WTC11 (cell line): ENCODE results near the gene FGD2. TPM values are rescaled to one million over a fixed set of nuclear protein-coding genes. Genes with fewer than 3 reads are reported as not detected.
A peak's percentile ranks its signal among the peaks of the same experiment; 100 is the strongest.

Experiments used
- ATAC-seq: fragments of 200-7000 bp; cut with Tn5 transposase; 2 replicates; pipeline ENCODE4 v1.10.0; 2021; ENCODE audit warnings: mild to moderate bottlenecking, moderate library complexity
- Bru-seq: library from RNA; stranded (reverse); fragments of 400-500 nt; gene quantifications from one replicate; lab custom pipeline; 2021; lab: Mats Ljungman, UMichigan
- CTCF ChIA-PET: fragments of 300-600 bp; sonication (Branson Sonifier 250); formaldehyde crosslinking; loops from one replicate; lab custom pipeline; 2021; ENCODE audit warnings: antibody characterized with exemption; lab: Charles Lee
- POLR2A ChIA-PET: fragments of 350-600 bp; sonication (Branson Sonifier 250); formaldehyde crosslinking; loops from one replicate; lab custom pipeline; 2021; ENCODE audit warnings: antibody characterized with exemption; lab: Charles Lee
- DNase-seq: peaks from one replicate; pipeline ENCODE4 v3.0.0; 2021; ENCODE audit warnings: low spot score
- H3K27ac Mint-ChIP-seq: 2 replicates; pipeline ENCODE4 v1.8.0; 2021; ENCODE audit warnings: mixed read lengths
- H3K27me3 Mint-ChIP-seq: 2 replicates; pipeline ENCODE4 v1.8.0; 2021; ENCODE audit warnings: low read depth, mild to moderate bottlenecking, moderate library complexity, mixed read lengths
- H3K36me3 Mint-ChIP-seq: 2 replicates; pipeline ENCODE4 v1.8.0; 2021; ENCODE audit warnings: mixed read lengths
- H3K4me1 Mint-ChIP-seq: 2 replicates; pipeline ENCODE4 v1.8.0; 2022; ENCODE audit warnings: mixed read lengths
- H3K4me3 Mint-ChIP-seq: 2 replicates; pipeline ENCODE4 v1.8.0; 2021; ENCODE audit warnings: mild to moderate bottlenecking, moderate library complexity, mixed read lengths
- H3K9me3 Mint-ChIP-seq: 2 replicates; pipeline ENCODE4 v1.8.0; 2021; ENCODE audit warnings: mixed read lengths
- CREM ChIP-seq: sonication (generic); formaldehyde crosslinking; IDR thresholded peaks from 2 replicates; pipeline ENCODE4 v1.8.1; 2022; ENCODE audit warnings: mild to moderate bottlenecking, missing genetic modification reagents, moderate library complexity
- ELF4 ChIP-seq: sonication (generic); formaldehyde crosslinking; IDR thresholded peaks from 2 replicates; pipeline ENCODE4 v1.8.1; 2022; ENCODE audit warnings: low read depth, mild to moderate bottlenecking, moderate library complexity, missing genetic modification reagents
- EMX1 ChIP-seq: fragments of 250-450 bp; sonication (Bioruptor Pico); IDR thresholded peaks from 2 replicates; pipeline ENCODE4 v1.8.0; 2021; ENCODE audit warnings: mild to moderate bottlenecking
- NFATC4 ChIP-seq: fragments of 250-450 bp; sonication (Bioruptor Pico); IDR thresholded peaks from 2 replicates; pipeline ENCODE4 v1.9.0; 2021; ENCODE audit warnings: mild to moderate bottlenecking
- SMAD3 ChIP-seq: sonication (generic); formaldehyde crosslinking; IDR thresholded peaks from 2 replicates; pipeline ENCODE4 v1.8.0; 2022; ENCODE audit warnings: missing genetic modification reagents, mild to moderate bottlenecking, borderline replicate concordance
- SP1 ChIP-seq: sonication (generic); formaldehyde crosslinking; conservative IDR thresholded peaks from 2 replicates; pipeline ENCODE4 v1.8.1; 2022; ENCODE audit warnings: missing genetic modification reagents
- TCF7 ChIP-seq: sonication (generic); formaldehyde crosslinking; IDR thresholded peaks from 2 replicates; pipeline ENCODE4 v1.8.0; 2022; ENCODE audit warnings: mild to moderate bottlenecking, low read depth, missing genetic modification reagents, moderate library complexity
- ZNF396 ChIP-seq: fragments of 250-450 bp; sonication (Bioruptor Pico); IDR thresholded peaks from 2 replicates; pipeline ENCODE4 v1.8.0; 2021; ENCODE audit warnings: mild to moderate bottlenecking, moderate library complexity, borderline replicate concordance
- ZNF671 ChIP-seq: fragments of 250-450 bp; sonication (Bioruptor Pico); IDR thresholded peaks from 2 replicates; pipeline ENCODE4 v1.8.0; 2021; ENCODE audit warnings: mild to moderate bottlenecking
- long read RNA-seq, 3 experiments: library from RNA in 1 of 3; library from capped mRNA in 1 of 3; library from polyadenylated mRNA in 1 of 3; unstranded in 2 of 3; stranded (forward) in 1 of 3; transcript quantifications; one replicate each; pipeline ENCODE4 v2.0.0, GENCODE V29; 2021
- total RNA-seq: library from RNA; stranded (reverse); gene quantifications from 3 replicates; pipeline ENCODE4 v1.2.3, GENCODE V29; 2021
- TF ChIP-seq, protein P1 (sequence below): sonication (generic); formaldehyde crosslinking; IDR thresholded peaks from 2 replicates; pipeline ENCODE4 v1.8.1; 2023; ENCODE audit warnings: mild to moderate bottlenecking, missing genetic modification reagents, borderline replicate concordance
- TF ChIP-seq, protein P2 (sequence below): fragments of 250-450 bp; sonication (Bioruptor Pico); IDR thresholded peaks from 2 replicates; pipeline ENCODE4 v1.9.0; 2021; ENCODE audit warnings: mild to moderate bottlenecking
- TF ChIP-seq, protein P3 (sequence below): sonication (generic); formaldehyde crosslinking; IDR thresholded peaks from 2 replicates; pipeline ENCODE4 v1.8.0; 2022; ENCODE audit warnings: mild to moderate bottlenecking, missing genetic modification reagents
- TF ChIP-seq, protein P4 (sequence below): sonication (generic); formaldehyde crosslinking; IDR thresholded peaks from 2 replicates; pipeline ENCODE4 v1.8.1; 2022; ENCODE audit warnings: low read depth, missing genetic modification reagents, borderline replicate concordance

FGD2 gene, protein sequence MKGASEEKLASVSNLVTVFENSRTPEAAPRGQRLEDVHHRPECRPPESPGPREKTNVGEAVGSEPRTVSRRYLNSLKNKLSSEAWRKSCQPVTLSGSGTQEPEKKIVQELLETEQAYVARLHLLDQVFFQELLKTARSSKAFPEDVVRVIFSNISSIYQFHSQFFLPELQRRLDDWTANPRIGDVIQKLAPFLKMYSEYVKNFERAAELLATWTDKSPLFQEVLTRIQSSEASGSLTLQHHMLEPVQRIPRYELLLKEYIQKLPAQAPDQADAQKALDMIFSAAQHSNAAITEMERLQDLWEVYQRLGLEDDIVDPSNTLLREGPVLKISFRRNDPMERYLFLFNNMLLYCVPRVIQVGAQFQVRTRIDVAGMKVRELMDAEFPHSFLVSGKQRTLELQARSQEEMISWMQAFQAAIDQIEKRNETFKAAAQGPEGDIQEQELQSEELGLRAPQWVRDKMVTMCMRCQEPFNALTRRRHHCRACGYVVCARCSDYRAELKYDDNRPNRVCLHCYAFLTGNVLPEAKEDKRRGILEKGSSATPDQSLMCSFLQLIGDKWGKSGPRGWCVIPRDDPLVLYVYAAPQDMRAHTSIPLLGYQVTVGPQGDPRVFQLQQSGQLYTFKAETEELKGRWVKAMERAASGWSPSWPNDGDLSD
- total RNA-seq (0.31 to 0.78 TPM (median 0.44 TPM) in 3 replicates), Bru-seq, nascent RNA (percentile 6 among the genes with signal in this experiment)
- long read RNA-seq, experiment 1: 0 reads
- long read RNA-seq, experiment 2: 0 reads
- long read RNA-seq, experiment 3: 0 reads

DNA sequence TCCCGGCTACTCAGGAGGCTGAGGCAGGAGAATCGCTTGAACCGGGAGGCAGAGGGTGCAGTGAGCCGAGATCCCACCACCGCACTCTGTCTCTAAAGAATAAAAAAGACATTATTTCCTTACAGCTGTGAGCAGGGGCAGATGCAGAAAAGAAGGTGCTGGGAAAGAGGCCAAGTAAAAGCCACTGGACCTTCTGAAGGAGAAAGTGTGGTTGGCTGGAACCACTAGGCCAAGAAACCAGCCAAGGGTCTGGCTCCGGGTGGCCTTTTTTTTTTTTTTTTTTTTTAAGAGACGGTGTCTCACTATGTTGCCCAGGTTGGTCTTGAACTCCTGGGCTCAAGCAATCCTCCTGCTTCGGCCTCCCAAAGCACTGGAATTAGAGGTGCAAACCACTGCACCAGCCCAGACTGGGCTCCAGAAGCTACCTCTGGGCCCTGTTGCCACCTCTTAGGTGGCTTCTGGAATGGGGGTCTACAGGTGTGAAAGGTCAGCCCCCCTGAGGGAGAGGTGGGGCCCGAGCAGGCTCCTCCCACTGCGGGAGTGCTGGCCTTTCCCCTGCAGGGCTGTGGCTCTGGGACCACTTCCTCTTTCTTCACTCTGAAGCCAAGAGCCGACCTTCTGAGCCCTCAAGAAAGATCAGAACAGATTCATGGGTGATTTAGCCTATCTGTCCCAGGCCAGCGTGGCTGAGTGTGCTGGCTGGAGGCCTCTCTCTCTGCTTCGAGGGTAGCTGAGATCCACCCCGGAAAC is at the start of gene FGD2:
Gene FGD2, plus strand, starts transcription at position 595 of the 750 bp plus-strand sequence. CDS start 163 bp downstream, outside the sequence.
- POLR2A ChIA-PET: interaction anchor here (2.1 kb wide), 1 partner anchor 13 kb away, joined by 5 read pairs; no protein-coding TSS in a partner anchor
- CTCF ChIA-PET: interaction anchor here (0.7 to 2.6 kb wide), 2 partner anchors 13 to 98 kb away, joined by 3 to 41 read pairs; no protein-coding TSS in a partner anchor
- no peak within 1 kb of the TSS for H3K27ac Mint-ChIP-seq
- TF ChIP-seq EMX1 (CRISPR knock-in tag) (no peak), TCF7 (no peak), SP1 (no peak)
- TF ChIP-seq, protein P1, sequence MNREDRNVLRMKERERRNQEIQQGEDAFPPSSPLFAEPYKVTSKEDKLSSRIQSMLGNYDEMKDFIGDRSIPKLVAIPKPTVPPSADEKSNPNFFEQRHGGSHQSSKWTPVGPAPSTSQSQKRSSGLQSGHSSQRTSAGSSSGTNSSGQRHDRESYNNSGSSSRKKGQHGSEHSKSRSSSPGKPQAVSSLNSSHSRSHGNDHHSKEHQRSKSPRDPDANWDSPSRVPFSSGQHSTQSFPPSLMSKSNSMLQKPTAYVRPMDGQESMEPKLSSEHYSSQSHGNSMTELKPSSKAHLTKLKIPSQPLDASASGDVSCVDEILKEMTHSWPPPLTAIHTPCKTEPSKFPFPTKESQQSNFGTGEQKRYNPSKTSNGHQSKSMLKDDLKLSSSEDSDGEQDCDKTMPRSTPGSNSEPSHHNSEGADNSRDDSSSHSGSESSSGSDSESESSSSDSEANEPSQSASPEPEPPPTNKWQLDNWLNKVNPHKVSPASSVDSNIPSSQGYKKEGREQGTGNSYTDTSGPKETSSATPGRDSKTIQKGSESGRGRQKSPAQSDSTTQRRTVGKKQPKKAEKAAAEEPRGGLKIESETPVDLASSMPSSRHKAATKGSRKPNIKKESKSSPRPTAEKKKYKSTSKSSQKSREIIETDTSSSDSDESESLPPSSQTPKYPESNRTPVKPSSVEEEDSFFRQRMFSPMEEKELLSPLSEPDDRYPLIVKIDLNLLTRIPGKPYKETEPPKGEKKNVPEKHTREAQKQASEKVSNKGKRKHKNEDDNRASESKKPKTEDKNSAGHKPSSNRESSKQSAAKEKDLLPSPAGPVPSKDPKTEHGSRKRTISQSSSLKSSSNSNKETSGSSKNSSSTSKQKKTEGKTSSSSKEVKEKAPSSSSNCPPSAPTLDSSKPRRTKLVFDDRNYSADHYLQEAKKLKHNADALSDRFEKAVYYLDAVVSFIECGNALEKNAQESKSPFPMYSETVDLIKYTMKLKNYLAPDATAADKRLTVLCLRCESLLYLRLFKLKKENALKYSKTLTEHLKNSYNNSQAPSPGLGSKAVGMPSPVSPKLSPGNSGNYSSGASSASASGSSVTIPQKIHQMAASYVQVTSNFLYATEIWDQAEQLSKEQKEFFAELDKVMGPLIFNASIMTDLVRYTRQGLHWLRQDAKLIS: no peak
- TF ChIP-seq, protein P2, sequence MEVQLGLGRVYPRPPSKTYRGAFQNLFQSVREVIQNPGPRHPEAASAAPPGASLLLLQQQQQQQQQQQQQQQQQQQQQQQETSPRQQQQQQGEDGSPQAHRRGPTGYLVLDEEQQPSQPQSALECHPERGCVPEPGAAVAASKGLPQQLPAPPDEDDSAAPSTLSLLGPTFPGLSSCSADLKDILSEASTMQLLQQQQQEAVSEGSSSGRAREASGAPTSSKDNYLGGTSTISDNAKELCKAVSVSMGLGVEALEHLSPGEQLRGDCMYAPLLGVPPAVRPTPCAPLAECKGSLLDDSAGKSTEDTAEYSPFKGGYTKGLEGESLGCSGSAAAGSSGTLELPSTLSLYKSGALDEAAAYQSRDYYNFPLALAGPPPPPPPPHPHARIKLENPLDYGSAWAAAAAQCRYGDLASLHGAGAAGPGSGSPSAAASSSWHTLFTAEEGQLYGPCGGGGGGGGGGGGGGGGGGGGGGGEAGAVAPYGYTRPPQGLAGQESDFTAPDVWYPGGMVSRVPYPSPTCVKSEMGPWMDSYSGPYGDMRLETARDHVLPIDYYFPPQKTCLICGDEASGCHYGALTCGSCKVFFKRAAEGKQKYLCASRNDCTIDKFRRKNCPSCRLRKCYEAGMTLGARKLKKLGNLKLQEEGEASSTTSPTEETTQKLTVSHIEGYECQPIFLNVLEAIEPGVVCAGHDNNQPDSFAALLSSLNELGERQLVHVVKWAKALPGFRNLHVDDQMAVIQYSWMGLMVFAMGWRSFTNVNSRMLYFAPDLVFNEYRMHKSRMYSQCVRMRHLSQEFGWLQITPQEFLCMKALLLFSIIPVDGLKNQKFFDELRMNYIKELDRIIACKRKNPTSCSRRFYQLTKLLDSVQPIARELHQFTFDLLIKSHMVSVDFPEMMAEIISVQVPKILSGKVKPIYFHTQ: no peak
- TF ChIP-seq, all 79 proteins: peak for 0
- Mint-ChIP-seq H3K36me3 (no peaks in the 10 kb centered on the region), H3K4me1 (no peaks in the 10 kb centered on the region), H3K27me3 (no peaks in the 10 kb centered on the region), H3K4me3 (no peak within 1 kb of the TSS), H3K9me3 (no peaks in the 10 kb centered on the region)
- DNase-seq (no peak), ATAC-seq (peak; percentile 28; the same call in 1 of the 2 replicates)

DNA sequence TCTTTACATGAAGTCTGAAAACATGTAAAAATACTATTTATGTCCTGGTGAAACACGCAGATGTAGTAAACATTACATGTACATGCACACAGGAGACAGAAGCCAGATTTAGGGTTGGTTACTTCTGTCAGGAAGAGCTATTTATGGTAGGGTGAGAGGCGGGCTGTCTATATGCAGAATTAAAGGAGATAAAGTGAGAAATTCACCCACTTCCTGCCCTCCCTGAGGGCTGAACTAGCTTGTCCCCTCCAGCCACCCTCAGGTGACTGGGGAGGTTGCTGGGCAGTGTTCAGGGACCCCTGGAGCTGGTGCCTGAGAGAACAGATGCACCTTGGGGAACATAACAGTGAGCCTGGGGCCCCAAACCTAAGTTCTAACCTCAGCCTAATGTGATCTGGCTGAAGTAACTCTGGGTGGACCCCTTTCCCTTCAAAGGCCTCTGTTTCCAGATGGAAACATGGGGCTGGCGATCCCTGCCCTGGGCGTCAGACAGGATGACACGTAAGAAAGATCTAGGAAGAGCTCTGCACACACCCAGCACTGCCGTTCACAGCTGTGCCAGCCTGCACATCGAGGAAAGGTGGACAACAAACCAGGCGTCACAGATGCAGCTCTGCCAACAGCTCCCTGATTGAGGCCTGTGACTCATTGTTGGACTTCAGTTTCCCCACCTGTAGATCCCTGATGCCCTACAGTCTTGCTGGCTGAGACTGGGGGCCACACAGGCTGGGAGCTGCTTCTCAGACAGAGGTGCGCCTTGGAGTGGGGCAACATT is 49.6 kb upstream of the FGD2 start:
- no peak for ATAC-seq
- no peak overlapping the region for H3K4me3 Mint-ChIP-seq
- H3K9me3 Mint-ChIP-seq: no peaks in the 10 kb centered on the region
- peaks cover 9% of the 10 kb centered on the region for H3K4me1 Mint-ChIP-seq
- ChIA-PET POLR2A (no interaction called here), CTCF (interaction anchor here (0.6 to 1.8 kb wide), 6 partner anchors 22 to 254 kb away, joined by 3 to 11 read pairs (median 4); no protein-coding TSS in a partner anchor)
- no peaks in the 10 kb centered on the region for H3K36me3 Mint-ChIP-seq
- no peak overlapping the region; the same call in 1 of the 2 replicates for H3K27ac Mint-ChIP-seq
- H3K27me3 Mint-ChIP-seq: no peaks in the 10 kb centered on the region
- DNase-seq: peak; percentile 8
- TF ChIP-seq, protein P3, sequence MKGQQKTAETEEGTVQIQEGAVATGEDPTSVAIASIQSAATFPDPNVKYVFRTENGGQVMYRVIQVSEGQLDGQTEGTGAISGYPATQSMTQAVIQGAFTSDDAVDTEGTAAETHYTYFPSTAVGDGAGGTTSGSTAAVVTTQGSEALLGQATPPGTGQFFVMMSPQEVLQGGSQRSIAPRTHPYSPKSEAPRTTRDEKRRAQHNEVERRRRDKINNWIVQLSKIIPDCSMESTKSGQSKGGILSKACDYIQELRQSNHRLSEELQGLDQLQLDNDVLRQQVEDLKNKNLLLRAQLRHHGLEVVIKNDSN (CRISPR knock-in tag): no peak
- TF ChIP-seq, protein P1: no peak
- TF ChIP-seq SMAD3 (CRISPR knock-in tag) (no peak), ZNF671 (no peak), ZNF396 (CRISPR knock-in tag) (no peak), CREM (CRISPR knock-in tag) (no peak), NFATC4 (CRISPR knock-in tag) (no peak), ELF4 (no peak)
- TF ChIP-seq, protein P4, sequence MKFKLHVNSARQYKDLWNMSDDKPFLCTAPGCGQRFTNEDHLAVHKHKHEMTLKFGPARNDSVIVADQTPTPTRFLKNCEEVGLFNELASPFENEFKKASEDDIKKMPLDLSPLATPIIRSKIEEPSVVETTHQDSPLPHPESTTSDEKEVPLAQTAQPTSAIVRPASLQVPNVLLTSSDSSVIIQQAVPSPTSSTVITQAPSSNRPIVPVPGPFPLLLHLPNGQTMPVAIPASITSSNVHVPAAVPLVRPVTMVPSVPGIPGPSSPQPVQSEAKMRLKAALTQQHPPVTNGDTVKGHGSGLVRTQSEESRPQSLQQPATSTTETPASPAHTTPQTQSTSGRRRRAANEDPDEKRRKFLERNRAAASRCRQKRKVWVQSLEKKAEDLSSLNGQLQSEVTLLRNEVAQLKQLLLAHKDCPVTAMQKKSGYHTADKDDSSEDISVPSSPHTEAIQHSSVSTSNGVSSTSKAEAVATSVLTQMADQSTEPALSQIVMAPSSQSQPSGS (CRISPR knock-in tag): no peak
